ENCODE results near the gene SLC1A1. TPM values are rescaled to one million over a fixed set of nuclear protein-coding genes. Genes with fewer than 3 reads are reported as not detected.
"Not testable (repeated sequence)": the region's sequence is repeated elsewhere in the genome, so short reads cannot be mapped to it uniquely, and the experiment has no call there.

Gene SLC1A1
- total RNA-seq, 4 donors from 2014 or later, result 1.1 to 2.3 (median 1.8) TPM

- Histone ChIP-seq H3K4me3 (no peak overlapping the region), H3K27ac (no peak overlapping the region), H3K27me3 (no peaks in the 10 kb centered on the region), H3K4me1 (no peaks in the 10 kb centered on the region), H3K9me3 (no peaks in the 10 kb centered on the region), H3K36me3 (no peaks in the 10 kb centered on the region)
- TF ChIP-seq POLR2A (IDR thresholded peaks at IDR 0.05), result no peak
- 87 to 90% methylated on average over 2 of the region's 2 CpGs for WGBS, 2 donors (ENCODE audit: low coverage in 1 of 2)
- no peak for ATAC-seq
Observed at GRCh38 chr9:4519604-4520003, 29.3 kb downstream of the SLC1A1 start.

DNA sequence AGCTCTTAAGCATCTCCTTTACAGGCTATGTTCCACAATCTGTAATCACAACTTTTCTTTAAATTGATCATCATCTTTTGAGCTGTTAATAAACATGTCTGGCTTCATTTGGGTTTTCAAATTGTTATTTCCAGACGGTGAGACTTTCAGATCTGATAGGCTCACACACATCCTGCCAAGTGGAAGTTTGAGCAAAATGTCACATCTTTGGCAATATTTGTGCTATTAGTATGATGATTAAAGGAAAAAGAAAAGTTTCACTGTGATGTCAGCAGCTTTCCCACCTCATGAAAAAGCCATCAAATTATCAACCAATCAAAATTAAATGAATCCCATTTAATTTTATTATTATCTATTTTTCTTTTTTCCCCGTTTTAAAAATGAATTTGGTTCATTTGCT, 29.8 kb downstream of the SLC1A1 start:
- Histone ChIP-seq H3K27ac (no peak overlapping the region), H3K4me1 (no peaks in the 10 kb centered on the region), H3K27me3 (no peaks in the 10 kb centered on the region), H3K36me3 (no peaks in the 10 kb centered on the region), H3K9me3 (no peaks in the 10 kb centered on the region), H3K4me3 (no peak overlapping the region)
- ATAC-seq, result no peak
- TF ChIP-seq POLR2AphosphoS5 (IDR thresholded peaks at IDR 0.05), result no peak
- no peak for TF ChIP-seq CTCF (IDR thresholded peaks at IDR 0.05)
- no peak for TF ChIP-seq EP300 (IDR thresholded peaks at IDR 0.05)
- TF ChIP-seq POLR2A (IDR thresholded peaks at IDR 0.05), result no peak
- WGBS, 2 donors (ENCODE audit: low coverage in 1 of 2), result 31 to 51% methylated on average over 2 of the region's 2 CpGs

DNA sequence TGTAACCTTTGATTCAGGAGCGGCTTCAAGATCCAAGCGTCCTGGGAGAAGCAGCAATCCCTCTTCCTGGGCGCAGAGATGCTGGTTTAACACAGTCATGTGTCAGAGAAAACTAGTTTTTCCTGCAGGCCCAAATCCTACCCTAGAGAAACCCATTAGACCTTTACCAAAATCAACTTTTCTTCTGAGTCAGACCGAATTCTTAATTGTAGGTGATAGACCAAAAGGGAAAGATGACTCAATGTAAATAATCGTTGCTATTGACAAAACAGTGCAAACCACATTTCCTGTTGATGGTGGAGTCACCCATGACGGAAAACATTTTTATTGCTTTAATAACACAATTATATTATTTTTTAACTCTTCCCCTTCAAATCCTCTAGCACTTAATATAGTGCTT, 40.1 kb downstream of the SLC1A1 start:
- ATAC-seq, result no peak
- H3K36me3 ChIP-seq, result no peaks in the 10 kb centered on the region
- H3K4me1 ChIP-seq, result no peaks in the 10 kb centered on the region
- H3K27ac ChIP-seq, result no peak overlapping the region
- H3K27me3 ChIP-seq, result no peaks in the 10 kb centered on the region
- 74 to 93% methylated on average over 3 to 6 of the region's 6 CpGs for WGBS, 2 donors (ENCODE audit: low coverage in 1 of 2)
- no peak overlapping the region for H3K4me3 ChIP-seq
- no peak for TF ChIP-seq CTCF (IDR thresholded peaks at IDR 0.05)
- no peaks in the 10 kb centered on the region for H3K9me3 ChIP-seq

GRCh38 chr9:4530831-4531230, 40.6 kb downstream of the SLC1A1 start:
- not testable (repeated sequence) for H3K4me1 ChIP-seq, H3K9me3 ChIP-seq, H3K4me3 ChIP-seq, H3K27me3 ChIP-seq, H3K36me3 ChIP-seq, ATAC-seq, H3K27ac ChIP-seq
- WGBS, 2 donors (ENCODE audit: low coverage in 1 of 2), result 47 to 75% methylated on average over 2 of the region's 3 CpGs

- WGBS, 2 donors (ENCODE audit: low coverage in 1 of 2), result 69% methylated on average over 3 of the region's 8 CpGs; no CpG with 5 or more reads in 1 of the 2 donors
Observed at GRCh38 chr9:4531355-4531754, 41.1 kb downstream of the SLC1A1 start.

GRCh38 chr9:4533881-4534280, 43.6 kb downstream of the SLC1A1 start:
- WGBS, 2 donors (ENCODE audit: low coverage in 1 of 2), result 40% methylated on average over 1 of the region's 2 CpGs; no CpG with 5 or more reads in 1 of the 2 donors
- not testable (repeated sequence) for H3K27ac ChIP-seq, H3K27me3 ChIP-seq, H3K4me1 ChIP-seq, ATAC-seq, H3K36me3 ChIP-seq, H3K4me3 ChIP-seq, H3K9me3 ChIP-seq

More at GRCh38 chr9:4531355-4531754, 41.1 kb downstream of the SLC1A1 start:
- not testable (repeated sequence) for H3K27ac ChIP-seq, H3K9me3 ChIP-seq, H3K4me3 ChIP-seq, H3K27me3 ChIP-seq, H3K36me3 ChIP-seq, ATAC-seq, H3K4me1 ChIP-seq

DNA sequence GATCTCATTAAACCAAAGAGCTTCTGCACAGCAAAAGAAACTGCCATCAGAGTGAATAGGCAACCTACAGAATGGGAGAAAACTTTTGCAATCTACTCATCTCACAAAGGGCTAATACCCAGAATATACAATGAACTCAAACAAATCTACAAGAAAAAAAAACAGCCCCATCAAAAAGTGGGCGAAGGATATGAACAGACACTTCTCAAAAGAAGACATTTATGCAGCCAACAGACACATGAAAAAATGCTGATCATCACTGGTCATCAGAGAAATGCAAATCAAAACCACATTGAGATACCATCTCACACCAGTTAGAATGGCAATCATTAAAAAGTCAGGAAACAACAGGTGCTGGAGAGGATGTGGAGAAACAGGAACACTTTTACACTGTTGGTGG, 45.9 kb downstream of the SLC1A1 start:
- WGBS, 2 donors (ENCODE audit: low coverage in 1 of 2), result no CpG with 5 or more reads among the region's 1 CpG
- ATAC-seq, H3K27me3 ChIP-seq, H3K27ac ChIP-seq, H3K4me1 ChIP-seq, H3K36me3 ChIP-seq, H3K4me3 ChIP-seq: not testable (repeated sequence)
- peaks cover 0 to 15% (median 0%) of the 10 kb centered on the region in 3 donors for H3K9me3 ChIP-seq

GRCh38 chr9:4537581-4537980, 47.3 kb downstream of the SLC1A1 start:
- Histone ChIP-seq H3K4me3 (no peak overlapping the region), H3K27ac (no peak overlapping the region), H3K4me1 (no peaks in the 10 kb centered on the region), H3K9me3 (peaks cover 0 to 15% (median 0%) of the 10 kb centered on the region in 3 donors), H3K27me3 (no peaks in the 10 kb centered on the region), H3K36me3 (peaks cover 0 to 5% of the 10 kb centered on the region in 2 donors)
- 100% methylated on average over 1 of the region's 1 CpG; no CpG with 5 or more reads in 1 of the 2 donors for WGBS, 2 donors (ENCODE audit: low coverage in 1 of 2)
- no peak for TF ChIP-seq CTCF (IDR thresholded peaks at IDR 0.05)
- TF ChIP-seq POLR2A (IDR thresholded peaks at IDR 0.05), result no peak
- no peak for TF ChIP-seq POLR2AphosphoS5 (IDR thresholded peaks at IDR 0.05)
- no peak for TF ChIP-seq EP300 (IDR thresholded peaks at IDR 0.05)
- ATAC-seq, result no peak

Data from gastroesophageal sphincter (tissue), 4 donors.